IMR-90 (cell line): Measurements from ENCODE around the gene CATSPER3. TPM values are rescaled to one million over a fixed set of nuclear protein-coding genes. Genes with fewer than 3 reads are reported as not detected.

ENCODE experiments used
- ATAC-seq: fragments of 200-7000 bp; cut with Tn5 transposase; 2 replicates; pipeline ENCODE4 v1.9.1; 2020; ENCODE audit warnings: low read depth, mild to moderate bottlenecking, moderate library complexity
- BruUV-seq: library from RNA; stranded (reverse); fragments of 400-500 nt; replicated peaks from 2 replicates; lab custom pipeline; 2021; lab: Mats Ljungman, UMichigan
- CTCF ChIA-PET: fragments of 300-600 bp; formaldehyde crosslinking; extraction: SDS; loops from one replicate; lab custom pipeline; 2021; ENCODE audit warnings: antibody characterized with exemption; lab: Yijun Ruan, JAX
- POLR2A ChIA-PET: fragments of 300-600 bp; sonication (Branson Sonifier 250); formaldehyde crosslinking; loops from one replicate; lab custom pipeline; 2022; ENCODE audit warnings: antibody characterized with exemption; ENCODE audit not compliant: unreplicated experiment; lab: Charles Lee
- DNase-seq: peaks from one replicate; pipeline ENCODE4 v3.0.0; 2013
- H2AFZ ChIP-seq: replicated peaks from 2 replicates; pipeline ENCODE3; 2013; ENCODE audit warnings: low read length, mild to moderate bottlenecking; ENCODE audit not compliant: poor library complexity
- H2AK5ac ChIP-seq: 2 replicates; pipeline ENCODE4 v1.6.1; 2013; ENCODE audit warnings: low read depth, low read length, inconsistent platforms
- H2AK9ac ChIP-seq: replicated peaks from 2 replicates; pipeline ENCODE3; 2013; ENCODE audit warnings: mild to moderate bottlenecking, low read depth, low read length, moderate library complexity; ENCODE audit not compliant: poor library complexity
- H2BK120ac ChIP-seq: 2 replicates; pipeline ENCODE4 v1.6.1; 2013; ENCODE audit warnings: low read depth, low read length, inconsistent platforms
- H2BK15ac ChIP-seq: 3 replicates; pipeline ENCODE4 v1.6.1; 2013; ENCODE audit warnings: low read depth, low read length, inconsistent platforms
- H2BK20ac ChIP-seq: 2 replicates; pipeline ENCODE4 v1.6.1; 2013; ENCODE audit warnings: low read depth, mild to moderate bottlenecking, inconsistent platforms, low read length, moderate library complexity
- H2BK5ac ChIP-seq: 2 replicates; pipeline ENCODE4 v1.6.1; 2013; ENCODE audit warnings: mild to moderate bottlenecking, low read depth, low read length, inconsistent platforms; ENCODE audit not compliant: poor library complexity, severe bottlenecking
- H3K14ac ChIP-seq: replicated peaks from 2 replicates; pipeline ENCODE4 v1.6.1; 2013; ENCODE audit warnings: low read depth, low read length, inconsistent platforms
- H3K18ac ChIP-seq: 2 replicates; pipeline ENCODE4 v1.6.1; 2013; ENCODE audit warnings: low read depth, low read length, control low read depth
- H3K23ac ChIP-seq: 2 replicates; pipeline ENCODE4 v1.6.1; 2013; ENCODE audit warnings: low read depth, low read length, inconsistent platforms
- H3K27ac ChIP-seq: 2 replicates; pipeline ENCODE4 v1.5.1; 2013; ENCODE audit warnings: mild to moderate bottlenecking, control low read depth, low read length; ENCODE audit not compliant: insufficient read depth
- H3K27me3 ChIP-seq: 2 replicates; pipeline ENCODE4 v1.6.1; 2013; ENCODE audit warnings: low read length; ENCODE audit not compliant: control insufficient read depth, insufficient read depth
- H3K36me3 ChIP-seq: 2 replicates; pipeline ENCODE4 v1.6.1; 2013; ENCODE audit warnings: low read length, mixed read lengths; ENCODE audit not compliant: control insufficient read depth, insufficient read depth
- H3K4ac ChIP-seq: 2 replicates; pipeline ENCODE4 v1.6.1; 2013; ENCODE audit warnings: low read depth, low read length, inconsistent platforms
- H3K4me1 ChIP-seq: 2 replicates; pipeline ENCODE4 v1.6.1; 2013; ENCODE audit warnings: low read length, mixed read lengths; ENCODE audit not compliant: control insufficient read depth, insufficient read depth
- H3K4me2 ChIP-seq: 2 replicates; pipeline ENCODE4 v1.6.1; 2013; ENCODE audit warnings: low read depth, mild to moderate bottlenecking, control low read depth, low read length, moderate library complexity
- H3K4me3 ChIP-seq: 2 replicates; pipeline ENCODE4 v1.5.1; 2013; ENCODE audit warnings: low read depth, mild to moderate bottlenecking, control low read depth, low read length, moderate library complexity; ENCODE audit not compliant: insufficient read depth
- H3K56ac ChIP-seq: 2 replicates; pipeline ENCODE4 v1.6.1; 2013; ENCODE audit warnings: low read length, inconsistent platforms; ENCODE audit not compliant: insufficient read depth; ENCODE audit errors: extremely low read depth
- H3K79me1 ChIP-seq, 2 experiments: 2 replicates each; pipeline ENCODE4 v1.6.1; 2013; ENCODE audit warnings: low read length in 2 of 2, inconsistent platforms in 1 of 2, low read depth in 1 of 2
- H3K9ac ChIP-seq: 2 replicates; pipeline ENCODE4 v1.6.1; 2013; ENCODE audit warnings: low read depth, low read length, control low read depth
- H3K9me1 ChIP-seq: 2 replicates; pipeline ENCODE4 v1.6.1; 2013; ENCODE audit warnings: low read length, inconsistent platforms; ENCODE audit not compliant: insufficient read depth
- H3K9me3 ChIP-seq: 2 replicates; pipeline ENCODE4 v1.6.1; 2013; ENCODE audit warnings: low read length; ENCODE audit not compliant: control insufficient read depth, insufficient read depth
- H4K20me1 ChIP-seq: 2 replicates; pipeline ENCODE4 v1.6.1; 2013; ENCODE audit warnings: low read length, inconsistent platforms; ENCODE audit not compliant: insufficient read depth
- H4K5ac ChIP-seq: 2 replicates; pipeline ENCODE4 v1.6.1; 2013; ENCODE audit warnings: mild to moderate bottlenecking, low read depth, low read length, control low read depth
- H4K8ac ChIP-seq, 2 experiments: 2 replicates each; pipeline ENCODE4 v1.6.1; 2013; ENCODE audit warnings: low read depth in 2 of 2, low read length in 2 of 2, control low read depth in 1 of 2, inconsistent platforms in 1 of 2
- H4K91ac ChIP-seq: 2 replicates; pipeline ENCODE4 v1.6.1; 2013; ENCODE audit warnings: low read depth, low read length, inconsistent platforms; ENCODE audit not compliant: insufficient read depth
- BHLHE40 ChIP-seq: fragments of 150-350 bp; IDR thresholded peaks from 2 replicates; pipeline ENCODE4 v1.6.1; 2016; ENCODE audit warnings: mild to moderate bottlenecking, low read depth, low read length
- CEBPB ChIP-seq: IDR thresholded peaks from 2 replicates; pipeline ENCODE4 v1.6.1; 2012; ENCODE audit warnings: low read depth, low read length, improper control_type of control experiment
- CHD1 ChIP-seq: IDR thresholded peaks from 2 replicates; pipeline ENCODE4 v1.6.1; 2012; ENCODE audit warnings: low read depth, low read length, improper control_type of control experiment
- FOS ChIP-seq: fragments of 150-350 bp; IDR thresholded peaks from 2 replicates; pipeline ENCODE4 v1.6.1; 2016; ENCODE audit warnings: low read depth, low read length
- MAFK ChIP-seq: IDR thresholded peaks from 2 replicates; pipeline ENCODE4 v1.6.1; 2012; ENCODE audit warnings: low read depth, low read length, improper control_type of control experiment
- MAZ ChIP-seq: IDR thresholded peaks from 2 replicates; pipeline ENCODE4 v1.6.1; 2012; ENCODE audit warnings: low read depth, mild to moderate bottlenecking, low read length, improper control_type of control experiment, moderate library complexity, borderline replicate concordance
- MXI1 ChIP-seq: IDR thresholded peaks from 2 replicates; pipeline ENCODE4 v1.6.1; 2012; ENCODE audit warnings: low read depth, mild to moderate bottlenecking, low read length, moderate library complexity, borderline replicate concordance
- NFE2L2 ChIP-seq: fragments of 150-350 bp; IDR thresholded peaks from 2 replicates; pipeline ENCODE4 v1.6.1; 2016; ENCODE audit warnings: low read depth, mild to moderate bottlenecking, low read length
- POLR2A ChIP-seq: IDR thresholded peaks from 2 replicates; pipeline ENCODE4 v1.6.1; 2012; ENCODE audit warnings: mild to moderate bottlenecking, low read depth, low read length
- RAD21 ChIP-seq: IDR thresholded peaks from 2 replicates; pipeline ENCODE4 v1.6.1; 2012; ENCODE audit warnings: low read length, improper control_type of control experiment
- RCOR1 ChIP-seq: IDR thresholded peaks from 2 replicates; pipeline ENCODE4 v1.6.1; 2012; ENCODE audit warnings: mild to moderate bottlenecking, low read length, improper control_type of control experiment; ENCODE audit not compliant: insufficient replicate concordance
- RFX5 ChIP-seq: IDR thresholded peaks from 2 replicates; pipeline ENCODE4 v1.8.0; 2012; ENCODE audit warnings: low read depth, mild to moderate bottlenecking, low read length, moderate library complexity
- SMC3 ChIP-seq: fragments of 150-350 bp; IDR thresholded peaks from 2 replicates; pipeline ENCODE4 v1.6.1; 2016; ENCODE audit warnings: low read depth, mild to moderate bottlenecking, antibody characterized with exemption, low read length, moderate library complexity
- dilution Hi-C: fragments of 300-500 bp; cut with HindIII; formaldehyde crosslinking; loops from one replicate; pipeline ENCODE4 v1.14.3; 2018; ENCODE audit warnings: low sequenced_read_pairs; ENCODE audit not compliant: unreplicated experiment
- in situ Hi-C: fragments of 300-500 bp; cut with MboI; formaldehyde crosslinking; loops from 3 replicates; pipeline ENCODE4 v1.14.3; 2019; ENCODE audit warnings: low sequenced_read_pairs, inconsistent platforms, mixed read lengths
- intact Hi-C: fragments of 100-400 bp; cut with micrococcal nuclease; formaldehyde crosslinking; loops from 2 replicates; pipeline ENCODE4 v1.10.0; 2022
- polyA plus RNA-seq, 3 experiments: library from polyadenylated mRNA; depleted of rRNA; stranded (reverse); fragments of >200 nt; gene quantifications; 2 replicates each; pipeline ENCODE4 v1.2.3, GENCODE V29; 2012; ENCODE audit warnings: low replicate concordance in 1 of 3
- total RNA-seq: library from RNA; depleted of rRNA; stranded (reverse); fragments of >200 nt; gene quantifications from 2 replicates; pipeline ENCODE4 v1.2.3, GENCODE V29; 2012
- TF ChIP-seq, protein P1 (sequence below): fragments of 150-350 bp; IDR thresholded peaks from 2 replicates; pipeline ENCODE4 v1.6.1; 2016; ENCODE audit warnings: low read depth, mild to moderate bottlenecking, low read length, moderate library complexity, borderline replicate concordance
- TF ChIP-seq, protein P2 (sequence below): conservative IDR thresholded peaks from 2 replicates; pipeline ENCODE4 v1.5.1; 2012; ENCODE audit warnings: mild to moderate bottlenecking, low read depth, low read length, improper control_type of control experiment
- TF ChIP-seq, protein P3 (sequence below): fragments of 150-350 bp; IDR thresholded peaks from 2 replicates; pipeline ENCODE4 v1.6.1; 2017; ENCODE audit warnings: mild to moderate bottlenecking, antibody characterized with exemption, low read length, low read depth

CATSPER3 gene
- total and polyA plus RNA-seq, 2 of the 4 experiments (the other 2 are of a cell fraction), result under 0.01 to 0.12 TPM

DNA sequence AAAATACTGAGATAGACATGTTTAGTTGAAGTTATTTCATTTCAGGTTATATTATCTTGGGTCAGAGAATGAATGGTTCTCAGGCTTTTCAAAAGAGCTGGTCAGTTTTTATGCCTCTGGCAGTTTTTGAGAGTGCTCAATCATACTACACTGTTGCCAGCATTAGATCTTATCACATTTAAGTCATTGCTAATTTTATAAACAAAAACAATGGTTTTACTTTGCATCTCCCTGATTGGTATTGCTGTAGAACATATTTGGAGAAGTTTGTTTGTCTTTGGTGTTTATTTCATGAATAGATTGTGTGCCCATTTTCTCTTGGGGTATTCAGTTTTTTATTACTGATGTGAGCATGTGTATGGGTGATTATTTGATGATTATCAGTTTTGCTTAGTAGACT lies 1.5 kb downstream of the CATSPER3 start:
- TF ChIP-seq BHLHE40 (no peak), SMC3 (no peak), POLR2A (no peak), RFX5 (no peak), CEBPB (no peak), RCOR1 (no peak), MAFK (no peak), MXI1 (no peak), MAZ (no peak), RAD21 (no peak), FOS (no peak), CHD1 (no peak), NFE2L2 (no peak)
- TF ChIP-seq, protein P1, sequence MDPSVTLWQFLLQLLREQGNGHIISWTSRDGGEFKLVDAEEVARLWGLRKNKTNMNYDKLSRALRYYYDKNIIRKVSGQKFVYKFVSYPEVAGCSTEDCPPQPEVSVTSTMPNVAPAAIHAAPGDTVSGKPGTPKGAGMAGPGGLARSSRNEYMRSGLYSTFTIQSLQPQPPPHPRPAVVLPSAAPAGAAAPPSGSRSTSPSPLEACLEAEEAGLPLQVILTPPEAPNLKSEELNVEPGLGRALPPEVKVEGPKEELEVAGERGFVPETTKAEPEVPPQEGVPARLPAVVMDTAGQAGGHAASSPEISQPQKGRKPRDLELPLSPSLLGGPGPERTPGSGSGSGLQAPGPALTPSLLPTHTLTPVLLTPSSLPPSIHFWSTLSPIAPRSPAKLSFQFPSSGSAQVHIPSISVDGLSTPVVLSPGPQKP, result no peak
- TF ChIP-seq, protein P2, sequence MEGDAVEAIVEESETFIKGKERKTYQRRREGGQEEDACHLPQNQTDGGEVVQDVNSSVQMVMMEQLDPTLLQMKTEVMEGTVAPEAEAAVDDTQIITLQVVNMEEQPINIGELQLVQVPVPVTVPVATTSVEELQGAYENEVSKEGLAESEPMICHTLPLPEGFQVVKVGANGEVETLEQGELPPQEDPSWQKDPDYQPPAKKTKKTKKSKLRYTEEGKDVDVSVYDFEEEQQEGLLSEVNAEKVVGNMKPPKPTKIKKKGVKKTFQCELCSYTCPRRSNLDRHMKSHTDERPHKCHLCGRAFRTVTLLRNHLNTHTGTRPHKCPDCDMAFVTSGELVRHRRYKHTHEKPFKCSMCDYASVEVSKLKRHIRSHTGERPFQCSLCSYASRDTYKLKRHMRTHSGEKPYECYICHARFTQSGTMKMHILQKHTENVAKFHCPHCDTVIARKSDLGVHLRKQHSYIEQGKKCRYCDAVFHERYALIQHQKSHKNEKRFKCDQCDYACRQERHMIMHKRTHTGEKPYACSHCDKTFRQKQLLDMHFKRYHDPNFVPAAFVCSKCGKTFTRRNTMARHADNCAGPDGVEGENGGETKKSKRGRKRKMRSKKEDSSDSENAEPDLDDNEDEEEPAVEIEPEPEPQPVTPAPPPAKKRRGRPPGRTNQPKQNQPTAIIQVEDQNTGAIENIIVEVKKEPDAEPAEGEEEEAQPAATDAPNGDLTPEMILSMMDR, result no peak
- TF ChIP-seq, protein P3, sequence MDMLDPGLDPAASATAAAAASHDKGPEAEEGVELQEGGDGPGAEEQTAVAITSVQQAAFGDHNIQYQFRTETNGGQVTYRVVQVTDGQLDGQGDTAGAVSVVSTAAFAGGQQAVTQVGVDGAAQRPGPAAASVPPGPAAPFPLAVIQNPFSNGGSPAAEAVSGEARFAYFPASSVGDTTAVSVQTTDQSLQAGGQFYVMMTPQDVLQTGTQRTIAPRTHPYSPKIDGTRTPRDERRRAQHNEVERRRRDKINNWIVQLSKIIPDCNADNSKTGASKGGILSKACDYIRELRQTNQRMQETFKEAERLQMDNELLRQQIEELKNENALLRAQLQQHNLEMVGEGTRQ, result no peak
- dilution Hi-C loops, result no loop called here
- no peak overlapping the region for H2BK20ac ChIP-seq
- no peak overlapping the region for H2AFZ ChIP-seq
- no peak overlapping the region for H2AK9ac ChIP-seq
- H3K4me2 ChIP-seq, result no peak overlapping the region
- no peaks in the 10 kb centered on the region for H3K79me1 ChIP-seq
- no peak overlapping the region for H3K56ac ChIP-seq
- H4K20me1 ChIP-seq, result no peaks in the 10 kb centered on the region
- H3K9me1 ChIP-seq, result no peaks in the 10 kb centered on the region
- no peak overlapping the region for H2BK15ac ChIP-seq
- H3K36me3 ChIP-seq, result no peaks in the 10 kb centered on the region
- H3K18ac ChIP-seq, result no peak overlapping the region
- H4K91ac ChIP-seq, result no peak overlapping the region
- ATAC-seq, result no peak
- no peak for DNase-seq
- H3K4me3 ChIP-seq, result no peak overlapping the region
- CTCF ChIA-PET, result no interaction called here
- H3K9ac ChIP-seq, result no peak overlapping the region
- no peak overlapping the region for H2BK120ac ChIP-seq
- no peaks in the 10 kb centered on the region for H3K4me1 ChIP-seq
- no peak overlapping the region for H2BK5ac ChIP-seq
- H2AK5ac ChIP-seq, result no peak overlapping the region
- no TSS peak for BruUV-seq
- intact Hi-C loops, result no loop called here
- H3K27me3 ChIP-seq, result no peaks in the 10 kb centered on the region
- no peak overlapping the region for H3K14ac ChIP-seq
- no peak overlapping the region for H3K27ac ChIP-seq
- in situ Hi-C loops, result no loop called here
- H3K23ac ChIP-seq, result no peak overlapping the region
- H3K9me3 ChIP-seq, result no peaks in the 10 kb centered on the region
- POLR2A ChIA-PET, result no interaction called here
- no peak overlapping the region for H3K4ac ChIP-seq
- H4K8ac ChIP-seq, result no peak overlapping the region
- H4K5ac ChIP-seq, result no peak overlapping the region
